NOMO-1 treated with DMSO at 0.1 percent for 48 hours (cell line): ENCODE results near the gene CYB561D2.

Experiments used
- DNase-seq: peaks from one replicate; lab custom pipeline; 2025; ENCODE audit not compliant: unreplicated experiment; lab: John Stamatoyannopoulos, UW

Gene CYB561D2

GRCh38 chr3:50358911-50359759 lies 8.5 kb downstream of the CYB561D2 start, which contains the start of gene TMEM115:
Gene TMEM115 (minus strand): TSS chr3:50359521. CDS start chr3:50359063, 458 bp downstream.
- DNase-seq = peak; percentile 99

GRCh38 chr3:50359760-50360110 lies 9.1 kb downstream of the CYB561D2 start:
- no peak for DNase-seq

DNA sequence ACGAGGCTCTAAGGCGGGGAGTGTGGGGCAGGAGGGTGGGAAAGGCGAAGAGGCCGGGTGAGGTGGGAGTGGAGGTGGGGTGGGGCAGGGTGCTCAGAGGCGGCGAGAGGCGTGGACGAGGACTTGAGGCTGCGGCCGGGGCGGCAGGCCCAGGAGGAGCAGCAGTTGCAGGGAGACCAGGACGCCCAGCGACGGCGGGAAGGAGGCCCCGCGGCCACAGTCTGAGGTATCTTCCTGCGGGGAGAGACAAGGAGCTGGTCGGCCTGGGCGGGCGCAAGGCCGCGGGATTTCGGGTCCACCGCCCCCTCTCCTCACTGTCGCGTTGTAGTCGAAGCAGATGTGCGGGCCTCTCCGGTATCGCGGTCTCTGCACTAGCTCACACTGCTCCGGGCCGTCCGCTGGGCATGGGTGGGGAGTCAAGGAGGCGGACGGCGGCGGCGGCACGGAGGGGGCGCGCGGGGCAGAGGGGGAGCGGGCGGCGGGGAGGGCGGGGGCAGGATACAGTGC lies 14.0 kb downstream of the CYB561D2 start:
- no peak for DNase-seq

GRCh38 chr3:50365080-50365841 lies 14.6 kb downstream of the CYB561D2 start:
- DNase-seq = peak; percentile 85

- no peak for DNase-seq
These were observed 15.2 kb downstream of the CYB561D2 start for GRCh38 chr3:50365842-50366220.

GRCh38 chr3:50369012-50369670 lies 18.5 kb downstream of the CYB561D2 start:
- no peak for DNase-seq

DNA sequence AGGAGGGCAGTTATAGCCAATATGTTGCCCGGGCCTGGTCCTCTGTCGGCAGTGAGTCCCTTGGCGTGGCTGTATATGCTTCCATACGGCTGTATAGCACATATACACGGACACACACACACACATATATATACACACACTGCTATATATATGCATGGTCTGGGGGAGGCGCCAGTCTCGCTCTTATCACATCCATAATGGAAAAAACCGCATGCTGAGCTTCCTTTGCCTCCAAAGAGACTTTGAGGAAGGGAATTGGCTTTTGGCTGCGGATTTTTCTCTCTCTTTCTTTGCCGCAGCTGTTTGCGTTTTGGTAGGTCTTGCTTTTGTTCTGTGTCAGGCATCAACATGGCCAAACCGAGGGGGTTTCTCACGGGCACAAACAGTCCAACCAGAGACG lies 19.9 kb downstream of the CYB561D2 start:
- DNase-seq = peak; percentile 28

DNA sequence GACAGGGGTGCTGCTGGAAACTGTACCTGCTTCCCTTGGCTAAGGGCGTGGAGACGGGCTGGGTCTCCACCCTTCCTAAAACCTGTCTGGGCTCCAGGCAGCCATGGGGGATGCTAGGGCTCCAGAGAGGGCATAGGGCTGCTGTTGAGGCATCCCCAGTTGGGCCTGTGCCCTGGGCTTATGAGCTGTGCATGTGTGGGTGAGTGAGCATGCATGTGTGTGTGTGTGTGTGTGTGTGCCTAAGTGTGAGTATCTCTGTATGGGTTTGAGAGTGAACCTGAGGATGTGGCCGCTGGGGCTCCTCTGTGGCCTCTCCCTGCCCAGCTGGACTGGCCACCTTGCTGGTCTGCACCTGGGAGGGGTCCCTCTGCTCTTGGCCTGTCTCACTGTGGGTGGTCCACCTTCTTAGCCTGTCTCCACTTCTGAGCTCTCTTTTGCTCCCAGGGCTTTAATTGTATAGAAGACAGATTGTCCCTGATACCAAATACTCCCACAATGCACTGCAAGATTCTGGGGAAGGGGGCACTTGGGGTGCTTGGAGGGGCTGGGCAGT lies 20.5 kb downstream of the CYB561D2 start:
- no peak for DNase-seq

GRCh38 chr3:50372349-50372748 lies 21.7 kb downstream of the CYB561D2 start:
- no peak for DNase-seq

DNA sequence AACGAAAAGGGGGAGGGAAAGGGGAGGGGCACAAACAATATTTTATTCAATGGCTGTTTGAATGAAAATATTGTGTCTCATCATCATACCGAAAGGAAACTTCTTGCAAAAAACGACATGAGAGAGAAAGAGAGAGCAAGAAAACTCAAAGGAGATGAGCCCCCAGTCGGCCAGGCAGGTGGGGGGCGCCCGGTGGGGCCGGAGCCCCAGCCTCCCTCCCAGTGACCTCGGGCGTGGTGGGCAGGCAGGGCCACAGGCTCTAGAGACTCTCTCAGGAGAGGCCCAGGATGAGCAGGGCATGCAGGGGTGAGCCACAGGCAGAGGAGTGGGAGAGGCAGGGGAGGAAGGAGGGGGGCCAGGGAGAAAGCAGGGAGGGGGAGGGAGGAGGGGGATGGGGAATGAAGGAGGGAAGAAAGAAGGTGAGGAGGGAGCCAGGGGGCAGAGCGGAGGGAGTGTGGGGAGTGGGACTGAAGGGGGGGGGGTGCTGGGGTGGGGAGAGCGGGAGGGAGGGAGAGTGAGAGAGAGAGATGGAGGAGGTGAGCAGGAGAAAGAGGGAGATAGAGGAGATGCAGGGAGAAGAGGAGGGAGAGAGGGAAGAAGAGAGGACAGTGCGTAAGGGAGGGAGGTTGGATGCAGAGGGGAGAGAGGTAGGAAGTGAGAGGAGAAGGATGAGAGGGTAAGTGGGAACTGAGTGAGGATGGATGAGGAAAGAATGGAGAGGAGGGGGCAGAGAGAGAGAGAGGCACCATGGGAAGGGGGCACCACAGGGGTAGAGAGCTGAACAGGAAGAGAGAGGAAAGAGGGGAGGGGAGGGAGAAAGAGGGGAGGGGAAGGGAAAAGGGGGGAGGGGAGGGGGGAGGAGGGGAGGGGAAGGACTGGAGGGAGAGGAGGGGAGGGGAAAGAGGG lies 22.7 kb downstream of the CYB561D2 start:
- DNase-seq = no peak

DNA sequence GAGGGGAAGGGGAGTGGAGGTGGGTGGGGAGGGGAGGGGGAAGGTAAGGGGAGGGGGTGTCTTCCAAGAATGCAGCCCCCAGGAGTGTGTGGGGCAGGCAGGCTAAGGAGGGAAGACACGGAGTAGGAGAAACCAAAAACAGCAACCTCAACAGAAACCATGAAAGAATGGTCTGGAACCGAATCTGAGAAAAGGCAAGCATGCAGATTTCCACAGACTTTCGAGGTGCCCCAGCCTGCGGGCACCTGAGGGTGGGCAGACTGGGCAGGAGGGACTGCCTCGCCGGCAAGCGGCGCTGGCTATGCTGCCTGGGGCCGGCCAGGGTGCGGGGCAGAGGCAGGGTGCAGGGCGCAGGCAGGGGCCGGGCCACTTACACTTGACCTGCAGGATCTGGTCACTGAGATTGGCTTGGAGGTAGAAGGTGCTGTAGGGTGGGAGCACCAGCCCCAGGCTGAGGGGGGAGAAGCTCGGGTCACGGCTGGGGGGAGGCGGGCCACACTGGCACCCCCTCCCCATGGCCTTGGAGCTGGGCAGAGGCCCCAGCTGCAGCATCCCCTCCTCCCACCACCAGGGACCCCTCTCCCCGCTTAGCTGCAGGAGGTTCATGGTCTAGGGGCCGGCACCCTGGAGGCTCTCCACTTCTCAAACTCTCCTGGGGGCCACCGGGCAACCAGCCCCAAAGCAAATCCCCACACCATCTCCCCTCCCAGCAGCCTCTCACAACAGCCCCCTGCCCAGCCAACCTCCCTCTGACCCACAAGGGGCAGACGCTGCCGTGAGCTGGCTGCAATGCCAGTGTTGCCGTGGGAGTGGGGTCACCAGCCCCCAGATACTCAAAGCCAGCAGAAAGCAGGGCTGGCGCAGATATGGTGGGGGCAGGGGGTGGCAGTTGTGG lies 23.9 kb downstream of the CYB561D2 start:
- no peak for DNase-seq

DNA sequence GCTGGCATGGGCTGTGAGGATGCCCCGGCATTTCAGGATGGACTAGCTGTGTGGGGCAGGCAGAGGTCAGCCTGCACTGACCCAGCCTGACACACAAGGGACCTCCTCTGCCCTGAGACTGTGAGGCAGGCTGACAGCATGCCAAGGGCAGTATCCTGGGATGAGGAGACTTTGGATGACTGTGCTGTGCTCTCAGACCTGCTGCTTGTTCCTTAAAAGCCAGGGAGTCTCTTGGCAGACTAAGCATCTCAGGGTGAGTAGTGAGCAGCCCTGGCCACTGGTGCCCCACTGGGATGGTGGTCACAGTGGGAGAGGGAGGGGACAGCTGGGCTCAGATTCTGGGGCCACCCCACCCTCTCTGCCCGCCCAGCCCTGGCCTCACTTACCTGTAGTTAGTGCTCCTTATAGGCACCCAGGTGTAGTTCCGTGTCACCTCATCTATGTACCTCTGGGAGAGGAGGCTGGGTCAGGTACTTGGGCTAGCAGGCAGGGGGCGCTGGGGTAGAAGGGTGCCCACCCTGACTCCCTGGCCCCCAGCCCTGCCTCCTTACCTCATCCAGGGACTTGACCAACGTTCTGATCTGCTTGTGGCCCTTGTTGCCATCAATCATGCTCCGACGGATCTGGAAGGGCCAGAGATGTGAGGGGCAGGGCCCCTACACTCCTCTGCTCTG lies 24.7 kb downstream of the CYB561D2 start:
- DNase-seq = no peak

GRCh38 chr3:50378024-50378423 lies 27.4 kb downstream of the CYB561D2 start:
- DNase-seq = no peak

DNA sequence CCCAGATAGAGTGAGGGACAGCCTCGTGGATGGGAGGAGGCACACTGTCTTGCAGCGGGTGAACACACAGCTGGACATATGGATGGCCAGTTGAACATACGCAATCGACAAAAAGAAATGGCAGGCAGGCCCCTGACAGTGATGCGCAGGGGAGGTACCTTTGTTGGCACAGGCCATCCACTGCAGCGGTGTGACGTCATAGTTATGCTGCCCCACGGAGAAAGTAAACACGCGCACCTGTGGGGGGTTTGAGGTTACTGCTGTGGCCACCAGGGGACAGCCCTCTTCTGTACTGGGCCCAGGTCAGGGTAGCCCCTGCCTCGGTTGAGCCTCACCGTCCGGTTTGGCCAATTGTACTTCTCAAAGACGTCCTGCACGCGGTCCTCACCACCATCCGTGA lies 28.1 kb downstream of the CYB561D2 start:
- no peak for DNase-seq

DNA sequence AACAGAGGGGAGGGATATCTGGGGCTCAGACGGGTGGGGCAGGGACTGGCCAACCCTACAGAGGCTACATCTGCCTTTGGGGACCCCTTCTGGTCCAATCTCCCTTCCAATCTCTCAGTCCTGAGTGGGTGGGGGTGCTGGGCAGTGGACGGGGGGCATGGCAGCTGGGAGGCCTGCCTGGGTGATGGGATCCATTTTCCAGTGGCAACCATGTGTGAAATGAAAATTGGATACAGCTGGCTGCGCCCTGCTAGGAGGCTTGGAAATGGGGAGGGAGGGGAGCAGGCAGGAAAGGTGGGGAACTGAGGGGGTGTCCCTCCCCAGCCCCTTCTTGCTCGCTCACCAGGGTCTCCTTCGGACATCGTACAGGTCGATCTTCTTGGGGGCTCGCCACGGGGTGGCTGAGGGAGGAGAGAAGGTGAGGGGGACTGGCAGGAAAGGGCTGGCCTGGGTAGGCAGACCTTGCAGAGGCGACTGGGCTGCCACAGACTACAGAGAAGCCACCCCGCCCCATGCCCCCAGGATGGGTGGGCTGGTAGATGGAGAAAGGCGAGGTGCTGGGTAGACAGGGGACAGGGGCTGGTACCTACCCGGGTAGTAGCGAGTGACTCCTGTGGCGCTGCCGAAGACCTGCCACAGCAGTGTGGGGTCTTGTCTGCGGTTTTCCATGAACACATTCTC lies 29.9 kb downstream of the CYB561D2 start:
- DNase-seq = no peak

- no peak for DNase-seq
These were observed 30.7 kb downstream of the CYB561D2 start for GRCh38 chr3:50381383-50381782.

GRCh38 chr3:50382722-50383121 lies 32.1 kb downstream of the CYB561D2 start:
- DNase-seq = no peak

GRCh38 chr3:50383750-50384149 lies 33.1 kb downstream of the CYB561D2 start:
- DNase-seq = no peak
